SK-N-MC (cell line): Measurements from ENCODE around the gene BORCS8.

Experiments used
- EZH2 ChIP-seq: fragments of 200-600 bp; sonication (generic); IDR thresholded peaks from one replicate; pipeline ENCODE4 v1.6.1; 2017; ENCODE audit warnings: antibody characterized with exemption
- FOXP2 ChIP-seq: optimal IDR thresholded peaks from 2 replicates; pipeline ENCODE3; 2011; ENCODE audit warnings: mild to moderate bottlenecking, moderate library complexity; ENCODE audit not compliant: insufficient read depth; ENCODE audit errors: extremely low read length, control extremely low read depth
- POLR2AphosphoS5 ChIP-seq: IDR thresholded peaks from 2 replicates; pipeline ENCODE4 v1.6.1; 2012; ENCODE audit warnings: mild to moderate bottlenecking, low read depth, low read length, borderline replicate concordance

DNA sequence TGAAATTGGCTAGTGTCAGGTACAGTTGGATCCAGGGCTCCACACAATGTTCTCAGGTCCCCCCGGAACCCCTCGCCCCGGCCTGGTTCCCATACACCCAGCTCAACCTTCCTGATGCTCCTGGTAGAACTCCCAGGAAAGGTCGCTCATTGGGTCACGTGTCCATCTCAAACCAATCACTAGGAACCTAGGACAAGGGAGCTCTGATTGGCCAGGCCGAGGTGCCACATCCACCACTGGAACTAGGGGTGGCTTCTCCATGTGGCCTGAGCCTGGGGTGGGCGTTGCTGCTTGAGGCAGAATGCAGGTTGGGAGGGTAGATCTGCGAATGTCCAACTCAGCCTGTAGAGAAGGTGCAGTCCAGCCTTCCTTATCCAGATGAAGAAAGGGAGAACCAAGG lies 15.0 kb downstream of the BORCS8 start:
- no peak for TF ChIP-seq EZH2
- no peak for TF ChIP-seq POLR2AphosphoS5
- TF ChIP-seq FOXP2 = no peak
